ENCODE measurements around the gene TMIE.

GRCh38 chr3:46690798-46691197, 10.4 kb upstream of the TMIE start:
- TF ChIP-seq, protein P1, sequence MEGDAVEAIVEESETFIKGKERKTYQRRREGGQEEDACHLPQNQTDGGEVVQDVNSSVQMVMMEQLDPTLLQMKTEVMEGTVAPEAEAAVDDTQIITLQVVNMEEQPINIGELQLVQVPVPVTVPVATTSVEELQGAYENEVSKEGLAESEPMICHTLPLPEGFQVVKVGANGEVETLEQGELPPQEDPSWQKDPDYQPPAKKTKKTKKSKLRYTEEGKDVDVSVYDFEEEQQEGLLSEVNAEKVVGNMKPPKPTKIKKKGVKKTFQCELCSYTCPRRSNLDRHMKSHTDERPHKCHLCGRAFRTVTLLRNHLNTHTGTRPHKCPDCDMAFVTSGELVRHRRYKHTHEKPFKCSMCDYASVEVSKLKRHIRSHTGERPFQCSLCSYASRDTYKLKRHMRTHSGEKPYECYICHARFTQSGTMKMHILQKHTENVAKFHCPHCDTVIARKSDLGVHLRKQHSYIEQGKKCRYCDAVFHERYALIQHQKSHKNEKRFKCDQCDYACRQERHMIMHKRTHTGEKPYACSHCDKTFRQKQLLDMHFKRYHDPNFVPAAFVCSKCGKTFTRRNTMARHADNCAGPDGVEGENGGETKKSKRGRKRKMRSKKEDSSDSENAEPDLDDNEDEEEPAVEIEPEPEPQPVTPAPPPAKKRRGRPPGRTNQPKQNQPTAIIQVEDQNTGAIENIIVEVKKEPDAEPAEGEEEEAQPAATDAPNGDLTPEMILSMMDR (IDR thresholded peaks at IDR 0.05; ENCODE audit: low read depth, low read length), result no peak
- TF ChIP-seq EZH2phosphoT487 (IDR thresholded peaks at IDR 0.05; ENCODE audit: low read depth), result no peak
